Endothelial cell of umbilical vein (primary cell): Measurements from ENCODE around the gene C3. TPM values are rescaled to one million over a fixed set of nuclear protein-coding genes. Genes with fewer than 3 reads are reported as not detected.
A peak's percentile ranks its signal among the peaks of the same experiment; 100 is the strongest.

ENCODE experiments used
- BruUV-seq: library from RNA; stranded (reverse); fragments of 400-500 nt; replicated peaks from 2 replicates; lab custom pipeline; 2021; lab: Mats Ljungman, UMichigan
- CTCF ChIA-PET: fragments of 300-600, 350-600 bp; sonication (Branson Sonifier 250); formaldehyde crosslinking; loops from one replicate; lab custom pipeline; 2021; ENCODE audit warnings: antibody characterized with exemption, inconsistent platforms; lab: Charles Lee
- POLR2A ChIA-PET: fragments of 300-600, 350-600 bp; sonication (Branson Sonifier 250); formaldehyde crosslinking; loops from one replicate; lab custom pipeline; 2021; ENCODE audit warnings: antibody characterized with exemption, inconsistent platforms; lab: Charles Lee
- DNase-seq: peaks from one replicate; pipeline ENCODE4 v3.0.0-alpha.2; 2011; ENCODE audit warnings: low read depth, low spot score
- FAIRE-seq: peaks from 2 replicates; lab custom pipeline; 2011; peaks lifted over from hg19 to GRCh38; lab: Jason Lieb, UNC
- H2AFZ ChIP-seq: 2 replicates; pipeline ENCODE4 v1.6.0; 2012; ENCODE audit warnings: low read depth, low read length, control low read depth, inconsistent platforms
- H3K27ac ChIP-seq: 2 replicates; pipeline ENCODE4 v1.5.1; 2011; ENCODE audit warnings: low read depth, mild to moderate bottlenecking, control low read depth, low read length, moderate library complexity; ENCODE audit not compliant: insufficient read depth
- H3K27me3 ChIP-seq, 2 experiments: 2 replicates each; pipeline versions ENCODE4 v1.6.0 to v1.6.1; 2011; ENCODE audit warnings: low read length in 2 of 2, mixed read lengths in 1 of 2; ENCODE audit not compliant: control insufficient read depth in 2 of 2, insufficient read depth in 2 of 2
- H3K36me3 ChIP-seq, 2 experiments: 2 replicates in 1 of 2; 3 replicates in 1 of 2; pipeline ENCODE4 v1.5.1; 2011; ENCODE audit warnings: low read length in 2 of 2, mild to moderate bottlenecking in 1 of 2, moderate library complexity in 1 of 2; ENCODE audit not compliant: control insufficient read depth in 2 of 2, insufficient read depth in 2 of 2; ENCODE audit errors: extremely low read depth in 1 of 2
- H3K4me1 ChIP-seq: 3 replicates; pipeline ENCODE4 v1.5.1; 2011; ENCODE audit warnings: mild to moderate bottlenecking, low read length; ENCODE audit not compliant: control insufficient read depth, insufficient read depth; ENCODE audit errors: extremely low read depth
- H3K4me2 ChIP-seq: 2 replicates; pipeline ENCODE4 v1.6.1; 2011; ENCODE audit warnings: low read length, control low read depth, mixed read lengths; ENCODE audit not compliant: insufficient read depth
- H3K4me3 ChIP-seq, 3 experiments: fragments of 200-600 bp in 1 of 3; sonication (generic), shearing (Covaris generic) in 1 of 3; replicated peaks in 1 of 3; 2 replicates each; pipeline ENCODE4 v1.5.1; 2011 to 2016; ENCODE audit warnings: control low read depth in 3 of 3, low read length in 3 of 3, mild to moderate bottlenecking in 2 of 3, inconsistent platforms in 1 of 3, low read depth in 1 of 3, moderate library complexity in 1 of 3; ENCODE audit not compliant: insufficient read depth in 1 of 3
- H3K79me2 ChIP-seq: 2 replicates; pipeline ENCODE4 v1.6.0; 2012; ENCODE audit warnings: low read length, inconsistent platforms; ENCODE audit not compliant: control insufficient read depth, insufficient read depth
- H3K9ac ChIP-seq: replicated peaks from 2 replicates; pipeline ENCODE3; 2011; ENCODE audit warnings: low read length, control low read depth; ENCODE audit not compliant: insufficient read depth; ENCODE audit errors: extremely low read depth
- H3K9me1 ChIP-seq: replicated peaks from 3 replicates; pipeline ENCODE4 v1.6.0; 2011; ENCODE audit warnings: mild to moderate bottlenecking, low read length; ENCODE audit not compliant: control insufficient read depth, insufficient read depth; ENCODE audit errors: extremely low read depth
- H3K9me3 ChIP-seq: replicated peaks from 2 replicates; pipeline ENCODE4 v1.5.1; 2012; ENCODE audit warnings: low read length, inconsistent platforms; ENCODE audit not compliant: control insufficient read depth, insufficient read depth
- H4K20me1 ChIP-seq: replicated peaks from 2 replicates; pipeline ENCODE3; 2011; ENCODE audit warnings: mild to moderate bottlenecking, low read length; ENCODE audit not compliant: control insufficient read depth, insufficient read depth; ENCODE audit errors: extremely low read depth
- EZH2 ChIP-seq: IDR thresholded peaks from 2 replicates; pipeline ENCODE4 v1.6.1; 2012; ENCODE audit warnings: borderline replicate concordance, low read depth, mild to moderate bottlenecking, moderate library complexity, low read length, inconsistent platforms; ENCODE audit not compliant: severe bottlenecking
- FOS ChIP-seq: IDR thresholded peaks from 2 replicates; pipeline ENCODE4 v1.6.1; 2011; ENCODE audit warnings: mild to moderate bottlenecking, low read length, moderate library complexity, borderline replicate concordance; ENCODE audit not compliant: insufficient read depth
- GATA2 ChIP-seq: IDR thresholded peaks from 2 replicates; pipeline ENCODE4 v1.7.0; 2011; ENCODE audit warnings: low read depth, mild to moderate bottlenecking, moderate library complexity, mixed read lengths, low read length; ENCODE audit not compliant: insufficient read length, insufficient read depth
- JUN ChIP-seq: IDR thresholded peaks from 2 replicates; pipeline ENCODE4 v1.6.1; 2011; ENCODE audit warnings: borderline replicate concordance, low read depth; ENCODE audit not compliant: insufficient read length, insufficient read depth
- MYC ChIP-seq: IDR thresholded peaks from one replicate; pipeline ENCODE4 v1.6.1; 2011; ENCODE audit warnings: mild to moderate bottlenecking, low read depth, low read length
- POLR2A ChIP-seq: IDR thresholded peaks from 2 replicates; pipeline ENCODE4 v1.6.1; 2012; ENCODE audit warnings: low read depth, mild to moderate bottlenecking, control low read depth, low read length
- POLR2AphosphoS5 ChIP-seq: IDR thresholded peaks from 2 replicates; pipeline ENCODE4 v1.6.1; 2012; ENCODE audit warnings: low read depth, mild to moderate bottlenecking, control low read depth, low read length, moderate library complexity; ENCODE audit not compliant: insufficient read depth
- dilution Hi-C: fragments of 300-500 bp; cut with MboI; formaldehyde crosslinking; loops from one replicate; pipeline ENCODE4 v1.15.0; 2019; ENCODE audit warnings: low sequenced_read_pairs; ENCODE audit not compliant: extremely low pct_ligation_motif_present
- intact Hi-C: fragments of 100-400 bp; cut with micrococcal nuclease; formaldehyde crosslinking; loops from one replicate; pipeline ENCODE4 v1.10.0; 2022
- polyA plus RNA-seq, 4 experiments: library from polyadenylated mRNA; depleted of rRNA in 3 of 4; stranded (reverse) in 3 of 4; unstranded in 1 of 4; fragments of >200 nt; gene quantifications; 2 replicates each; pipeline versions ENCODE4 v1.2.1 to v1.2.3, GENCODE V29; 2011 to 2012; ENCODE audit warnings: missing spikeins in 1 of 4
- total RNA-seq: library from RNA; stranded (reverse); gene quantifications from 2 replicates; pipeline ENCODE4 v1.2.3, GENCODE V29; 2021
- TF ChIP-seq, protein P1 (sequence below), 2 donors: IDR thresholded peaks; 1 replicate in 1 of 2; 2 replicates in 1 of 2; pipeline ENCODE4 v1.5.1; 2011; ENCODE audit warnings: low read length in 2 of 2, mild to moderate bottlenecking in 2 of 2, moderate library complexity in 2 of 2, control low read depth in 1 of 2, inconsistent platforms in 1 of 2, low read depth in 1 of 2; ENCODE audit not compliant: insufficient read depth in 1 of 2; ENCODE audit errors: extremely low read depth in 1 of 2
- TF ChIP-seq, protein P2 (sequence below): IDR thresholded peaks from 2 replicates; pipeline ENCODE4 v1.6.1; 2011; ENCODE audit not compliant: insufficient read depth, insufficient read length

C3 gene
- total and polyA plus RNA-seq, 2 donors (not counting 3 experiments of a cell fraction or from before 2014, with no cell fraction given), result 0.23 TPM; not detected in 1

DNA sequence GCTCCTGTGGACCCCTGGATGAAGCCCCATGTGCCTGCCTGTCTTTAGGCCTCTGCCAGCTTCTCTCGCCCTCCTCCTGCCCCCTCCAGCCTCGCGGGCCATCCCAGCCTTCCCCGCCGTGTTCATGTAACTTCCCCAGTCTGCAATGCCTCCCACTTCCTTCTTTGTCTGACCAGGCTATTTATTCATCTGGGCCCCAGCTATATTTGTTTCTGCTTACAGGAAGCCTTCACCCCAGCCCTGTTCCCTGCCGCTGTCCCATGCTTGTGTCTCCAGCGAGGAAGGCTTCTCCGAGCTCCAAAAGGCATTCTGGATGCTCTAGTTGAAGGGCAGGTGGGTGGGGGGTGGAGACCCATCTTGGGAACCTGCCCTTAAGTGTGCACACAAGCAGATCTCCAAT, 7.9 kb upstream of the C3 start:
- Histone ChIP-seq H4K20me1 (no peaks in the 10 kb centered on the region), H3K4me1 (no peaks in the 10 kb centered on the region), H3K36me3 (peaks cover 0 to 5% of the 10 kb centered on the region in 2 experiments), H3K4me2 (no peak overlapping the region), H3K4me3 (no peak overlapping the region), H3K9ac (no peak overlapping the region), H3K9me1 (no peaks in the 10 kb centered on the region), H3K27ac (no peak overlapping the region), H3K79me2 (no peaks in the 10 kb centered on the region), H2AFZ (peak overlapping the region; percentile 54), H3K27me3 (no peaks in the 10 kb centered on the region), H3K9me3 (no peaks in the 10 kb centered on the region)
- no peak for FAIRE-seq
- ChIA-PET CTCF (interaction anchor here (1.1 kb wide), 1 partner anchor 8 kb away, joined by 3 read pairs; no protein-coding TSS in a partner anchor), POLR2A (no interaction called here)
- TF ChIP-seq POLR2AphosphoS5 (no peak), EZH2 (no peak), JUN (no peak), MYC (no peak), POLR2A (no peak), GATA2 (no peak), FOS (no peak)
- TF ChIP-seq, protein P1, sequence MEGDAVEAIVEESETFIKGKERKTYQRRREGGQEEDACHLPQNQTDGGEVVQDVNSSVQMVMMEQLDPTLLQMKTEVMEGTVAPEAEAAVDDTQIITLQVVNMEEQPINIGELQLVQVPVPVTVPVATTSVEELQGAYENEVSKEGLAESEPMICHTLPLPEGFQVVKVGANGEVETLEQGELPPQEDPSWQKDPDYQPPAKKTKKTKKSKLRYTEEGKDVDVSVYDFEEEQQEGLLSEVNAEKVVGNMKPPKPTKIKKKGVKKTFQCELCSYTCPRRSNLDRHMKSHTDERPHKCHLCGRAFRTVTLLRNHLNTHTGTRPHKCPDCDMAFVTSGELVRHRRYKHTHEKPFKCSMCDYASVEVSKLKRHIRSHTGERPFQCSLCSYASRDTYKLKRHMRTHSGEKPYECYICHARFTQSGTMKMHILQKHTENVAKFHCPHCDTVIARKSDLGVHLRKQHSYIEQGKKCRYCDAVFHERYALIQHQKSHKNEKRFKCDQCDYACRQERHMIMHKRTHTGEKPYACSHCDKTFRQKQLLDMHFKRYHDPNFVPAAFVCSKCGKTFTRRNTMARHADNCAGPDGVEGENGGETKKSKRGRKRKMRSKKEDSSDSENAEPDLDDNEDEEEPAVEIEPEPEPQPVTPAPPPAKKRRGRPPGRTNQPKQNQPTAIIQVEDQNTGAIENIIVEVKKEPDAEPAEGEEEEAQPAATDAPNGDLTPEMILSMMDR (IDR thresholded peaks at IDR 0.05; ENCODE audit: extremely low read depth in 1 of 2, insufficient read depth in 1 of 2, low read depth in 1 of 2, low read length in 2 of 2), result no peak
- TF ChIP-seq, protein P2, sequence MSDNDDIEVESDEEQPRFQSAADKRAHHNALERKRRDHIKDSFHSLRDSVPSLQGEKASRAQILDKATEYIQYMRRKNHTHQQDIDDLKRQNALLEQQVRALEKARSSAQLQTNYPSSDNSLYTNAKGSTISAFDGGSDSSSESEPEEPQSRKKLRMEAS, result no peak
- dilution Hi-C loops (no loop called here), intact Hi-C loops (no loop called here)
- peak; percentile 40 for DNase-seq
- no TSS peak for BruUV-seq
